Muscle layer of colon (tissue), 2 donors: Measurements from ENCODE around the gene PTPN1.

Source experiments
- H3K27ac ChIP-seq: one replicate; pipeline ENCODE4 v1.7.0; 2013; ENCODE audit warnings: low read depth, mild to moderate bottlenecking, low read length, moderate library complexity
- H3K27me3 ChIP-seq, 2 donors: one replicate each; pipeline ENCODE4 v1.7.0; 2013; ENCODE audit warnings: low read length in 2 of 2, mild to moderate bottlenecking in 2 of 2; ENCODE audit not compliant: insufficient read depth in 2 of 2, control insufficient read depth in 1 of 2
- H3K36me3 ChIP-seq: one replicate; pipeline ENCODE4 v1.7.0; 2013; ENCODE audit warnings: mild to moderate bottlenecking, low read length; ENCODE audit not compliant: insufficient read depth
- H3K4me1 ChIP-seq: one replicate; pipeline ENCODE4 v1.7.0; 2013; ENCODE audit warnings: mild to moderate bottlenecking, low read length; ENCODE audit not compliant: insufficient read depth
- H3K4me3 ChIP-seq, 2 donors: one replicate each; pipeline ENCODE4 v1.7.0; 2013; ENCODE audit warnings: low read length in 2 of 2, low read depth in 1 of 2, mild to moderate bottlenecking in 1 of 2, moderate library complexity in 1 of 2
- H3K9ac ChIP-seq: one replicate; pipeline ENCODE4 v1.7.0; 2013; ENCODE audit warnings: low read length
- H3K9me3 ChIP-seq: one replicate; pipeline ENCODE4 v1.7.0; 2013; ENCODE audit warnings: mild to moderate bottlenecking, low read length
- donor health status: abdominal sarcoma.
- donor health status: Adenocarcinoma of cecum.

The PTPN1 gene

DNA sequence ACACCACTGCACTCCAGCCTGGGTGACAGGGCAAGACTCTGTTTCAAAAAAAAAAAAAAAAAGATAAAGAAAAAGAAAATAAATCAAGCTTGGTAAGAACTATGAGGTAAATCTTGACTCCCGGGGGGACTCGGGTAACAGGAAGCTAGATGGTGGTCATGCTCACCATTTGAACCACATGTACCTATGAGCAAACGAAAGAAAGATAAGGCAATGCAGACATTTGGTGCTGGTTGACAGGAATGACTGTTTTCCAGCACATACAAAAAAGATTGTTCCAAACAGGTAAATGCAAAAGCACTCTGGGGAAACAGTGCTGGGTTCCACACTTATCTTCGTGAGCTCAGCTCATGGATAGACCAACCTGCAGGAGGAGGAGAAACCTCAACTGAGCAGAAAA, 22.8 kb upstream of the PTPN1 start:
- no peaks in the 10 kb centered on the region for H3K36me3 ChIP-seq
- H3K27ac ChIP-seq = no peak overlapping the region
- H3K4me3 ChIP-seq = no peak overlapping the region

GRCh38 chr20:50488236-50488806, 21.9 kb upstream of the PTPN1 start:
- H3K9me3 ChIP-seq = no peaks in the 10 kb centered on the region
- no peak overlapping the region for H3K4me3 ChIP-seq
- H3K27me3 ChIP-seq = no peaks in the 10 kb centered on the region
- H3K9ac ChIP-seq = no peak overlapping the region
- peaks cover 8% of the 10 kb centered on the region for H3K4me1 ChIP-seq
- no peaks in the 10 kb centered on the region for H3K36me3 ChIP-seq
- no peak overlapping the region for H3K27ac ChIP-seq

More for the DNA sequence above, 22.8 kb upstream of the PTPN1 start:
- H3K4me1 ChIP-seq = peaks cover 10% of the 10 kb centered on the region
- H3K27me3 ChIP-seq = no peaks in the 10 kb centered on the region
- H3K9ac ChIP-seq = no peak overlapping the region
- H3K9me3 ChIP-seq = no peaks in the 10 kb centered on the region

GRCh38 chr20:50491168-50491567, 19.0 kb upstream of the PTPN1 start:
- H3K9me3 ChIP-seq = no peaks in the 10 kb centered on the region
- H3K27me3 ChIP-seq = no peaks in the 10 kb centered on the region
- H3K4me3 ChIP-seq = no peak overlapping the region
- H3K9ac ChIP-seq = no peak overlapping the region
- H3K27ac ChIP-seq = no peak overlapping the region
- no peaks in the 10 kb centered on the region for H3K36me3 ChIP-seq
- H3K4me1 ChIP-seq = no peaks in the 10 kb centered on the region

DNA sequence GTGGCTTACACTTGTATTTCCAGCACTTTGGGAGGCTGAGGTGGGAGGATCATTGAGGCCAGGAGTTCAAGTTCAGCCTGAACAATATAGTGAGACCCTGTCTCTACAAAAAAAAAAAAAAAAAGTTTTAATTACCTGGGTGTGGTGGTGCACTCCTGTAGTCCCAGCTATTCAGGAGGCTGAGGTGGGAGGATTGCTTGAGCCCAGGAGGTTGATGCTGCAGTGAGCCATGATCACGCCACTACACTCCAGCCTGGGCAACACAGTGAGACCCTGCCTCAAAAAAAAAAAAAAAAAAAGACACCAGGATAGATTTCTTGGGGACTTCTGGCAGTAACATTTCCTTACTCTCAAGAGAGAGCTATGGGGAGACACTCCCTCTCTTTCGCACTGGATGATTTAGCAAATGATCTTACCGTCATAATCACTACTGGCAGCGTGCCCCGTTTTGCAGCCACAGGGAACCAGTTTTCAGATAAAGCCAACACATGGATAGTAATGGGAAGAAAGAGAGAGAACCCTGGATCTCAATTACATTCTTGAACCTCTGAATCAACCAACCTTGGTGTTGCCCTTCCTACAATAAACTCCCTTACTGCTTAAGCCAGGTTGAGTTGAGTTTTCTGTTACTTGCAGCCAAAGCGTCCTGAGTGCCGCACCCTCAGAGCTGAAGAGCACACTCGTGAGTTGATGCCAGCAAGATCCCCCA, 18.1 kb upstream of the PTPN1 start:
- H3K4me1 ChIP-seq = no peaks in the 10 kb centered on the region
- no peaks in the 10 kb centered on the region for H3K27me3 ChIP-seq
- no peaks in the 10 kb centered on the region for H3K36me3 ChIP-seq
- no peak overlapping the region for H3K27ac ChIP-seq
- no peaks in the 10 kb centered on the region for H3K9me3 ChIP-seq
- H3K9ac ChIP-seq = no peak overlapping the region
- no peak overlapping the region for H3K4me3 ChIP-seq

- Histone ChIP-seq H3K4me1 (no peaks in the 10 kb centered on the region), H3K27me3 (no peaks in the 10 kb centered on the region), H3K9ac (no peak overlapping the region), H3K9me3 (no peaks in the 10 kb centered on the region), H3K27ac (no peak overlapping the region), H3K36me3 (no peaks in the 10 kb centered on the region), H3K4me3 (no peak overlapping the region)
These were observed 16.3 kb upstream of the PTPN1 start for GRCh38 chr20:50493881-50494253.

DNA sequence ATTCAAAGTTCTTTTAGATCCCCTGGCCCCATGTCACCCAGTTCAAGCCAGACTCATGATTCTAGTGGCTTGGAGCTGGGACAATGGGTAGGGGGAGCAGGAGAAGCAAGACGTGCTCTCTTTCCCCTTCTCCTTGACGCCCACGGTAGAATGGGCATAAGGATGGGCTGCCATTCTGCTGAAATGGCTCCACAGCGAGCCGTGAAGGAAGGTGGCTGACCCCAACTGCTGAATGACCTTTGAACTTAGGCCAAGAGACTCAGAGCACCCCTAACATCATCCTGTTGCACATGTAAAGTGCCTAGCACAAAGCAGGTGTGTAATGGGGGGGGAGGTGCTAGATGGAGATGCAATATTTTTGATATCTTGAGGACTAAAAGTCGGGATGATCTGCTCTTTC, 15.8 kb upstream of the PTPN1 start:
- Histone ChIP-seq H3K27me3 (no peaks in the 10 kb centered on the region), H3K4me1 (no peaks in the 10 kb centered on the region), H3K27ac (no peak overlapping the region), H3K9ac (no peak overlapping the region), H3K9me3 (no peaks in the 10 kb centered on the region), H3K36me3 (no peaks in the 10 kb centered on the region), H3K4me3 (no peak overlapping the region)

DNA sequence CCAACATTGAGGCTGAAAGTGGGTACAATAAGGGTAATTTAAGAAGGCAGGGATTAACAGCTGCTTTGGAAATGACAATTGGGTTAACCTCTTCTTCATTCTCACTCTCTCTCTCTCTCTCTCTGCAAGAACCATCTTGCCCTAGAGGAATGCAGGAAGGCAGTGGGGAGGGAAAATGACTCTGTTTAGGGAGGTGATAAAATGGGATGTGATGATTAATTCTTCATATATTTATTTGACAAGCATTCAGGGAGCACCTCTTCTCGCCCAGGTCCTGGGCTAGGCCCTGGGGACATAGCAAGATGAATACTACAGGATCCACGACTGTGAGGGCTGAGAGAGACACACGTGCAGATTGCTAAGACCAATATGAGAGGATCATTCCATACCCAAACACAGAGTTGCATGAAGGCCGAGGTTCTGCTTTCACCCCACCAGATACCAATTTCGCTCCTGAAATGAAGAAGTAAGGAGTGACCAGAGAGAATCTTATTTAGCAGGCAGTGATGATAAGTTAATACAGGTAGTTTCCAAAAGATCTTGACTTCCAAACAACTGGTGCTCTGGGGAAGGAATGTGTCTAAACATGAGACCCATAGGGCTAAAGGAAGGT, 13.3 kb upstream of the PTPN1 start:
- no peaks in the 10 kb centered on the region for H3K36me3 ChIP-seq
- no peak overlapping the region for H3K9ac ChIP-seq
- no peak overlapping the region for H3K4me3 ChIP-seq
- H3K27me3 ChIP-seq = no peaks in the 10 kb centered on the region
- H3K9me3 ChIP-seq = no peaks in the 10 kb centered on the region
- no peaks in the 10 kb centered on the region for H3K4me1 ChIP-seq
- no peak overlapping the region for H3K27ac ChIP-seq

DNA sequence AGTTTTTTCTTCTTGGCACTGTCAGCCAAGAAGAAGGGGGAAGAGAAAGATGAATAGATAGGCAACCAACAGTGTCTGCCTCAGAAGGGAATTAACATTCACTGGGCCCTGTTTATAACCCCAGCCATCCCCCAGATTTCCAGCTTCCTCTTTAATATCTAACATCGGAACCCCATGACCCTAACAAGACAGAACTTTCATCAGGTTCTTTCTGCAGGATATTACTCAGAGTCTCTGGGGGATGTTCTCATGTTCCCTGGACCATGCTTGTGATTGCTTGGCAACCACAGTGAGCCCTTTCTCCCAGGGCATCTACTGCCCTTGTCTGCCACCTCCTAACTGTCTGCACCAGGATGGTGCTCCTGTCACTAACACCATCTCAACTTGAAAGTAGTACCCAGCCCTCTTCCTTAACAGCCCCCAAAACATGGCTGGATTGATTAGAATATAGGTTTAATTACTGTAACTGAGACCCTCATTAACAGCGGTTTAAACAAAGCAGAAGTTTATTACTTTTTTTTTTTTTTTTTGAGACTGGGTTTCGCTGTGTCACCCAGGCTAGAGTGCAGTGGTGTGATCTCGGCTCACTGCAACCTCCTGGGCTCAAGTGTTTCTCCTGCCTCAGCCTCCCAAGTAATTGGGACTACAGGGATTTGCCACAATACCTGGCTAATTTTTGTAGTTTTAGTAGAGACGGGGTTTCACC, 12.0 kb upstream of the PTPN1 start:
- Histone ChIP-seq H3K9me3 (no peaks in the 10 kb centered on the region), H3K9ac (no peak overlapping the region), H3K27me3 (no peaks in the 10 kb centered on the region), H3K27ac (no peak overlapping the region), H3K4me1 (no peaks in the 10 kb centered on the region), H3K4me3 (no peak overlapping the region), H3K36me3 (no peaks in the 10 kb centered on the region)

DNA sequence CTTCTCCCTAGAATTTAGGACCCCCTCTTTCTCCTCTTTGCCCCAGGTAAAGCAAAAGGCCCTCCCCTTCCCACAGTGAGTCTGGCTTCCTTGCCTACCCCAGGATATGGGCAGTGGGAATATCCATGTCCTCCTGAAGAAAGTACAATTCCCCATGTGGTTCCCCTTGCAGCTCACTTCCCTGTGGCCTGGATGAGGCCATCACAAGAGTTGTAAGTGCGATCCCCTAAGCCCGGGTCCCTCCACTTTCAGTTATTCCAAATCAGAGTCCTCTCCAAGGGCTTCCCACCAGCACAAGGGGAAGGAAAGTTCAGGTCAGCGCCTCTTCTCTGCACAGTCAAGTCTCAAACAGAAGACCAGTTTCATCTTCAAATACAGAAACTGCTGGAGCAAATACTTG, 10.2 kb upstream of the PTPN1 start:
- H3K36me3 ChIP-seq = no peaks in the 10 kb centered on the region
- H3K4me1 ChIP-seq = peaks cover 7% of the 10 kb centered on the region
- H3K9me3 ChIP-seq = no peaks in the 10 kb centered on the region
- H3K27me3 ChIP-seq = no peaks in the 10 kb centered on the region
- no peak overlapping the region for H3K9ac ChIP-seq
- no peak overlapping the region for H3K27ac ChIP-seq
- H3K4me3 ChIP-seq = no peak overlapping the region

DNA sequence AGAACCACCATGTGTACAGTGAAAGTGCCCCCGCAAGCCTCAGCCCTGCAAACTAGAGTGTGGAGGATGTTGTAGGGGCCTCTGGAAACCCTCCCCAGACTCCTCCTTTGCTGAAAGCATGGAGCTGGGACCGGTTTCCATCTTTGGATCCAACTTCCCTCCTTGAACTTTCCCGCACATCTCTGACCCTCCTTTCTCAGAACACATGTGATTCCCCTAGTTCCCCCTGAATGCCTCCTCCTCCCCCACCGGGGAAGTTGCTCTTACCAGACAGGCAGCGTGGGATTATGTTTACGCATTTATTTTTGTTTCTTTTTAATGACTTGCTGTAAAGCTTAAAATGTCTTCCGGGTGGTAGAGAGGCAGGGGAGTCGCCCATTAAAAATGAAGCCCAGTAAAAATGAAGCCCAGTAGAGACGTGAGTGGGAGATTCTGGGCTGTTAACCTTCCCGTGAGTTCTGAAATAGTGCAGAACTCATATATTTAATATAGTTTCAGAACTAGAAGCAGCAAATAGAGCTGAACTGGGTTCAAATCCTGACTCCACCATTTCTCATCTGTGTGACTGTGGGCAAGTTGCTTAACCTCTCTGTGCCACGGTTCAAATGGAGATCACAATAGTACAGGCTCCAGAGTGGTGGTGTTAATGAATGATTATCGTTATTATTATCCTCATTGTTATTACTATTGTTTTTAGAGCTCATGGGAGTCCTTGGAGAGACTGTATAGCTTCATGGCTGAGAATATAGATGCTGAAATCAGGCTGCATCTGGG, 8.0 kb upstream of the PTPN1 start:
- H3K4me1 ChIP-seq = peaks cover 7% of the 10 kb centered on the region
- H3K27ac ChIP-seq = no peak overlapping the region
- H3K9me3 ChIP-seq = no peaks in the 10 kb centered on the region
- H3K4me3 ChIP-seq = no peak overlapping the region
- H3K36me3 ChIP-seq = no peaks in the 10 kb centered on the region
- no peak overlapping the region for H3K9ac ChIP-seq
- no peaks in the 10 kb centered on the region for H3K27me3 ChIP-seq

DNA sequence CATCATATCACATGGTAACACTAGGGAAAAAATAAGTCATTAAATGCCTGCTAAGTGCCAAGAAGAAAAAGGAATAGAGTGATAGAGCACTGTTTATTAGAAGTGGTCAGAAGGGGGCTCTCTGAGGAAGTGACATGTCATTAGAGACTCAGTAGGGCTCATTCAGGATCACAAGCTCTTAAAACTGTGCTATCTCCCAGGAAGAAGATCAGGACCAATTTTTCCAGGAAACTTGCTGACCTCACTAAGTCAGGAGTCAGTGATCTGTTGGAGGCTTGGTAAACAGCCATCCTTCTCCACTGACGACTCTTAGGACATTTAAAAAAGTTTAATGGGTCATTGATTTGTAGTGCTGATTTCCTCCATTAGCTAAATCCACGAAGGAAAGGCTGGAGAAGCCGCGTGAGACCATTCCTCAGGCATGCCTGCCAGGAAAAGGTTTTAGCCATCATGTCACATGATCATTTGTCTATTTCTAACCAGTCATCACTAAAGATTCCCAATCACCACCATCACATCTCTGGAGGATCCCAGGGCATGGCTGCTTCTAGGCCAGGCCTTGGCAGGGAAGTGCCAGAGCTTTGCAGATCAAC, 5.9 kb upstream of the PTPN1 start:
- Histone ChIP-seq H3K4me1 (peaks cover 8% of the 10 kb centered on the region), H3K36me3 (no peaks in the 10 kb centered on the region), H3K27me3 (no peaks in the 10 kb centered on the region), H3K4me3 (no peak overlapping the region), H3K9ac (no peak overlapping the region), H3K9me3 (no peaks in the 10 kb centered on the region), H3K27ac (no peak overlapping the region)
